Inferior parietal cortex (tissue), 1 donor: ENCODE results near the gene RBMY1B.
"Not testable (repeated sequence)": the region's sequence is repeated elsewhere in the genome, so short reads cannot be mapped to it uniquely, and the experiment has no call there.

Experiments
- DNase-seq: peaks from one replicate; pipeline ENCODE4 v3.0.0-alpha.2; 2016; ENCODE audit errors: extremely low spot score

Gene RBMY1B

GRCh38 chrY:21511038-21511437 is at the start of gene RBMY1B:
Gene RBMY1B (plus strand): TSS chrY:21511338. CDS start chrY:21513351, 2,013 bp downstream.
- DNase-seq: not testable (repeated sequence)

- DNase-seq: not testable (repeated sequence)
Measured at GRCh38 chrY:21462915-21463314, 48.2 kb upstream of the RBMY1B start.

- DNase-seq: no peak
Measured at GRCh38 chrY:21482967-21483366, 28.2 kb upstream of the RBMY1B start.

GRCh38 chrY:21534579-21534978 is 23.4 kb downstream of the RBMY1B start, which contains the start of gene RBMY1A1:
Gene RBMY1A1 (plus strand): TSS chrY:21534879. CDS start chrY:21536892, 2,013 bp downstream.
- not testable (repeated sequence) for DNase-seq

- not testable (repeated sequence) for DNase-seq
Measured at GRCh38 chrY:21559316-21559984, 48.3 kb downstream of the RBMY1B start.
